ENCODE data around the gene ELMO1.

Gene ELMO1

GRCh38 chr7:37399876-37400421 is 48.7 kb downstream of the ELMO1 start:
- DNase-seq: no peak

DNA sequence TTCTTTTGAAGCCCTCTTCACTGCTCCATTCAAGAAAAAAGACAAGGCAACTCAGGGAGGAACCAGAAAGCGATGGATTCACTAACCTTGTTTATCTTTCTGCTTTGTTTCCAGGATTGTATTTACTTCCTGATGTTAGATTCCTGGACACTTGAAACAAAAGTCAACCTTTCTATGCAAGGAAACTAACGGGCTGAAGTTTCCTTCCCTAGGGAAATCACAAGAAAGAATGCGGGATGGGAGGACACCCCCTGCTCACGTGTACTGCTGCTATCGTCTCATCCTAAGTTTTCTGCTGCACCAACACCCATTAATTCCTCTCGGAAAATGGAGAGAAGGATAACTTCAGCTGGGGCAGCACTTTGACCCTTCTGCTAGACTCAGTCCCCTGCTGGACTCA is 50.3 kb downstream of the ELMO1 start:
- no peak for DNase-seq

GRCh38 chr7:37395618-37396259 is 52.9 kb downstream of the ELMO1 start:
- no peak for DNase-seq

- DNase-seq: no peak
These were observed 54.5 kb downstream of the ELMO1 start for GRCh38 chr7:37394158-37394557.

DNA sequence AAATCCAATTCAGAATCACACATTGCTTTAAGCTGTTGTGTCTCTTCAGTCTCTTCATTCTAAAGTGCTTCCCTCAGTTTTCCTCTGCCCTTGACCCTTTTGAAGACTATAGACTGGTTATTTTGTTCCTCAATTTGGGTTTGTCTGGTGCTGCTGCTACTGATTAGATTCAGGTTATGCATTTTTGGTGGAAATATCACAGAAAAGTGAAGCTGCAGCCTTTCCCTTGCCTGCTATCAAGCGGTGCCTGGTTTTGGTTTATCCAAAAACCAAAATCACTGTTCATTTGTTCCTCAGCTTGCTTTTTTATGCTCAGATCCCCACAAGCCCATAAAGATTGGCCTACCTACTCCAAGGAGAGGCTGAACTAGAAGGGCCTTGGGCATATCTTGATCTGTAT is 55.2 kb downstream of the ELMO1 start:
- DNase-seq: no peak

DNA sequence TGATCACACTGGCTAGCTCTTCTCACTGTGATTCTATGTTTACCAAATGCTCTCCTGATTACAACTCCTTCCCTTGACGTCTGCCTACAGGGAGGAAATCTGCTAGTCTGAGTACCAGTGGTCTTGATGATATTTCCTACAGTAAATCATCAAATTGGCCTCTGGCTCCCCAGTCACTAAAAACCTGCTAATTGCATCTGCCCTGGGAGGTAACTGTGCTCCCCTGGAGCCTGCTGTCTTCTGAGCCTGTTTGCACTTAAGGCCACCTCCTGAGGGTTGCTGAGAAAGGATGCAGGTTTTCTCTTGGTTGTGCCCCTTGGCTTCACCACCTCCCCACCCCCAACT is 56.0 kb downstream of the ELMO1 start:
- DNase-seq: no peak

- DNase-seq: no peak
These were observed 56.6 kb downstream of the ELMO1 start for GRCh38 chr7:37391791-37392672.

GRCh38 chr7:37390114-37390513 is 58.5 kb downstream of the ELMO1 start:
- no peak for DNase-seq

DNA sequence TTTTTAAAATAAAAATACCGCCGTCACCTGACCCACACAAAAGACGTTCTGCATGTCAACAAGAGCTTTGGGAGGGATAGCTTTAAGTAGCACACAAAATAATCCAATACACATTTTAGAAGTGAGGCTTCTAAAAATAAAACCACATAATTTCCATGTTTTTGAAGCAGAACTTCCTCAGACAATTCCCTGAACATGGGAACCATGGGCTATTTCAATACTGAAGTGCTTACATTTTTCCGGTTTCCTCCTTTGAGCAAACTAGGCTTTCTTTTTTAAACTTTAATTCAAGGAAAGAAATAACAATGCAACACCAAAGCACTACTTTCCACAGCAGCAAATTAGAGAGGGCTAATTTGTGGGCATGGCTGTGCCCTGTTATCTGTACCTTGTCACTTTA is 59.9 kb downstream of the ELMO1 start:
- no peak for DNase-seq

DNA sequence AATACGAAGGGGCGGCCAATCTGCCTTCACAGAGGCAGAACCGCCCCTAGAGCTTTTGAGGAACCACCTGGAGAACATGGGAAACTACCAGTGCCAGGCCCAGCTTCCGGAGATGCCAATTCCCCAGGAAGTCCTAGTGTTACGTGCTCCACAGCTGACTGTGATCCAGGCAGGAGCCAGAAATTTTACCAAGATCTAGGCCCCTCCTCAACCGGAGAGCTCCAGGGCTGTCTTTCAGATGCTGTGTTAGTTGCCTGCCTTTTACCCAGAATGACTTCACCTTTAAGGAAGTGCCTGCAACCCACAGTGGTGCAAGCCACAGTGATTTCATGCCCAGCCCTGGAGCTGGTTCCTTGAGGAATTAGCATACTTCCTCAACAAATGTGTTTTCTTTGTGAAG is 62.9 kb downstream of the ELMO1 start:
- DNase-seq: no peak

DNA sequence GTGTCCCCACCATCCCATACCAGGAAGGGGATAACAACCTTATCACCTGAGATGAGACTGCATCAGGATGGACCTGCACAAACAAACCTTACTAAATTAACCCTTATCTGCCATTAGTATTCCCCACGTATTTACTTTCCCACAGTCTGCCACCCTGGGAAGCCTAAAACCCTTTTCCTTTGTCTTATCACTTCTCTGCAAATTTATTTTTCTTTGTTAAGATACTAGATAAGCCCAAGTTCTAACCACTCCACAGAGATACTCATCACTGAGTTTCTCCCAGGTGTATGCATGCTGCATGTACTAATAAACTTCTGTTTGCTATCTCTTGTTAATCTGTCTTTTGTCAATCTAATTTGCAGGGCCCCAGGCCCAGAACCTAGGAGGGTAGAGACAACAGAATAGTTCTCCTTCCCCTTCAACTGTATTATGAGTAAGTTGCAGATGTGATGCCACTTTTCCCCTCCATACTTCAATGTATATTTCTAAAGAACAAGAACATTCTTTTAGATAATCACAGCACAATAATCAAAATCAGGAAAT is 66.0 kb downstream of the ELMO1 start:
- DNase-seq: no peak

GRCh38 chr7:37380831-37381230 is 67.8 kb downstream of the ELMO1 start:
- DNase-seq: no peak

GRCh38 chr7:37379546-37380277 is 69.0 kb downstream of the ELMO1 start:
- no peak for DNase-seq

DNA sequence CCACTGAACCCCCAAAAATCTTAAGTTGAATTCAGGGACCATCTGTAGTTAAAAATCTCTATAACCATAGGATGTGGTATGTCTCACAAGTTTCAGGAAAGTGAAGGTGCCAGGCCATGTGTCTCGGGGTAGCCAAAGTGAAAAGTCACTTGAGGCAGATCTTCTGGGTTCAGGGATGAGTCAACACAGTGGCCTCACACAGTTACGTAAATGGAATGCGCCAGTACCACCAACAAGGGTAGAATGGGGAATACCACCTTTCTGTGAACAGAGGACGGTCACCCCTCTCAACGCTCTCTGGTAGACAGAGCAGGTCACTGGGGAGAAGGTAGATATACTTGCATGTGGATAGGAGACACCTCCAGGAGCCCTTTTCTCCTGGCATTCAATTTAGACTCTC is 71.4 kb downstream of the ELMO1 start:
- no peak for DNase-seq

- no peak for DNase-seq
These were observed 72.3 kb downstream of the ELMO1 start for GRCh38 chr7:37376386-37376785.

DNA sequence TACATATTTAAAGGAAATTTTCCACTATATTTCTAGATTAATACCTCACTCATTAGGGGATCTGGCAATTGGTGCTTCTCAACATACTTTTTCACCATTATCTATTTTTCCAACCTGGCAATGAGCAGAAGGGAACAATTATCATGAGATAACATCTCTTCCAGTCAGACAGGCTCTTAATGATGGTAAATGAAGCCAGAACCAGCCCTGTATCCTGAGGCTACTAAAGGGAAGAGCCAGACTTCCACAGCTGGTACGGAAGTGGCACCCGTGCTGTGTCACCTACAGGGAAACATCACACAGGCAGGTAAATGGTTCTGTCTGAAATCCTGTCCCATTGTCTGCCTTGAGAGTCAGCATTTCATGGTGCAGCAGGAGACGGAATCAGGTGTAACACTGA is 75.9 kb downstream of the ELMO1 start:
- DNase-seq: no peak

- DNase-seq: no peak
These were observed 76.9 kb downstream of the ELMO1 start for GRCh38 chr7:37371755-37372154.

- no peak for DNase-seq
These were observed 78.8 kb downstream of the ELMO1 start for GRCh38 chr7:37369906-37370305.

DNA sequence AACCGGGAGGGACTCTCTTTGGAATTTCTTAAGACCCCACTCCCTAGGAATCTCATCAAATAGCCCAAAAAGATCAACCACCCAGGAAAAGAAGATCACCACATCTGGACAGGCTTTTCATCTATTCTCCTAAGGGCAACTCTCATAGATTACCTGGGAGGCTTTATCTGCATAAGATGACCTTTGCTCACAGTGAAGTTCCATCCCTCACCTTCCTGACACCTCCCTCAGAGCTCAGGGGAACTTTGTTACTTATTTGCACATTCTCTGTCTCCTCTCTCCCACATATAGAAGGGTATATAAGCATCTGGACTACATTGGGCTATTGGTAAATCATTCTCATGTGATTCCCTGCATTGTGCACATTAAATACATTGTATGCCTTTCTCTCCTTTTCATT is 80.1 kb downstream of the ELMO1 start:
- DNase-seq: no peak

GRCh38 chr7:37367010-37367409 is 81.7 kb downstream of the ELMO1 start:
- no peak for DNase-seq

GRCh38 chr7:37366445-37366844 is 82.2 kb downstream of the ELMO1 start:
- DNase-seq: no peak

GRCh38 chr7:37365405-37365804 is 83.3 kb downstream of the ELMO1 start:
- DNase-seq: no peak

DNA sequence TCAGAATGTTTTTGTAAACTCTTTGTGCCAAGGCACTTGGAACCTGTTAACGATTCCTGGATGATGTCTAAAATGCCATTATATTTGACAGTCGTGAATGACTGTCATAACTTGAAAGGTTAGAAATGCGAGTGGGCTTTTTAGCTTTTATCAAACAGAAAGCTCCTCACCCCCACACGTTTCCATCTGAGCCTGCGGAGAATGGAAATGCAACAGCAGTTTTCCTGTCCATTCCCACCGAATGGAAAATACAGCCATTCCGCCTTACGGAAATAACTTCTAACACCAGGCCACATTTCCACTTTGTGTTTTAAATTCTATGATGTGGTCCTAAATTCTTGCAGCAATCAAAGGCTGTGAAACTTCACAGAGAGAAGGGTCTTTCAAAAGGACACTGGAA is 83.8 kb downstream of the ELMO1 start:
- DNase-seq: no peak

Data from activated CD4-positive, alpha-beta T cell treated with anti-CD3 and anti-CD28 coated beads, Interleukin-2, amount 50 U/mL, for 1 hour (primary cell).